Osteocyte (in vitro differentiated cells): Measurements from ENCODE around the gene RTP2. TPM values are rescaled to one million over a fixed set of nuclear protein-coding genes. Genes with fewer than 3 reads are reported as not detected.

Experiments used
- DNase-seq: peaks from one replicate; pipeline ENCODE4 v3.0.0; 2021; ENCODE audit warnings: mixed read lengths; ENCODE audit not compliant: unreplicated experiment; ENCODE audit errors: extremely low spot score
- H3K27ac Mint-ChIP-seq: one replicate; pipeline ENCODE4 v1.8.0; 2021; ENCODE audit warnings: mild to moderate bottlenecking, mixed read lengths; ENCODE audit not compliant: unreplicated experiment
- H3K27me3 Mint-ChIP-seq: one replicate; pipeline ENCODE4 v1.8.0; 2021; ENCODE audit warnings: mixed read lengths; ENCODE audit not compliant: unreplicated experiment
- H3K36me3 Mint-ChIP-seq: one replicate; pipeline ENCODE4 v1.8.0; 2021; ENCODE audit warnings: mixed read lengths; ENCODE audit not compliant: unreplicated experiment
- H3K4me1 Mint-ChIP-seq: one replicate; pipeline ENCODE4 v1.8.0; 2021; ENCODE audit warnings: mixed read lengths; ENCODE audit not compliant: unreplicated experiment
- H3K4me3 Mint-ChIP-seq: one replicate; pipeline ENCODE4 v1.8.0; 2021; ENCODE audit warnings: mild to moderate bottlenecking, moderate library complexity, mixed read lengths; ENCODE audit not compliant: unreplicated experiment
- H3K9me3 Mint-ChIP-seq: one replicate; pipeline ENCODE4 v1.8.0; 2021; ENCODE audit warnings: mixed read lengths; ENCODE audit not compliant: unreplicated experiment
- total RNA-seq: library from RNA; stranded (reverse); gene quantifications from 2 replicates; pipeline ENCODE4 v1.2.1, GENCODE V29; 2021
- TF ChIP-seq, protein P1 (sequence below): fragments of 200-600 bp; sonication (generic); IDR thresholded peaks from 2 replicates; pipeline ENCODE4 v1.5.0; 2021; ENCODE audit warnings: antibody characterized with exemption, mild to moderate bottlenecking, moderate library complexity

The RTP2 gene
- total RNA-seq, 1 donor from 2014 or later: not detected

GRCh38 chr3:187737368-187738070 lies 35.2 kb upstream of the RTP2 start:
- no peaks in the 10 kb centered on the region for H3K27me3 Mint-ChIP-seq
- peaks cover 11% of the 10 kb centered on the region for H3K36me3 Mint-ChIP-seq
- peaks cover 74% of the 10 kb centered on the region for H3K4me1 Mint-ChIP-seq
- TF ChIP-seq, protein P1, sequence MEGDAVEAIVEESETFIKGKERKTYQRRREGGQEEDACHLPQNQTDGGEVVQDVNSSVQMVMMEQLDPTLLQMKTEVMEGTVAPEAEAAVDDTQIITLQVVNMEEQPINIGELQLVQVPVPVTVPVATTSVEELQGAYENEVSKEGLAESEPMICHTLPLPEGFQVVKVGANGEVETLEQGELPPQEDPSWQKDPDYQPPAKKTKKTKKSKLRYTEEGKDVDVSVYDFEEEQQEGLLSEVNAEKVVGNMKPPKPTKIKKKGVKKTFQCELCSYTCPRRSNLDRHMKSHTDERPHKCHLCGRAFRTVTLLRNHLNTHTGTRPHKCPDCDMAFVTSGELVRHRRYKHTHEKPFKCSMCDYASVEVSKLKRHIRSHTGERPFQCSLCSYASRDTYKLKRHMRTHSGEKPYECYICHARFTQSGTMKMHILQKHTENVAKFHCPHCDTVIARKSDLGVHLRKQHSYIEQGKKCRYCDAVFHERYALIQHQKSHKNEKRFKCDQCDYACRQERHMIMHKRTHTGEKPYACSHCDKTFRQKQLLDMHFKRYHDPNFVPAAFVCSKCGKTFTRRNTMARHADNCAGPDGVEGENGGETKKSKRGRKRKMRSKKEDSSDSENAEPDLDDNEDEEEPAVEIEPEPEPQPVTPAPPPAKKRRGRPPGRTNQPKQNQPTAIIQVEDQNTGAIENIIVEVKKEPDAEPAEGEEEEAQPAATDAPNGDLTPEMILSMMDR: peak; percentile 11
- H3K4me3 Mint-ChIP-seq: peak overlapping the region; percentile 94
- H3K27ac Mint-ChIP-seq: peak overlapping the region; percentile 100
- no peaks in the 10 kb centered on the region for H3K9me3 Mint-ChIP-seq
- peak; percentile 87 for DNase-seq

- Mint-ChIP-seq H3K9me3 (no peaks in the 10 kb centered on the region), H3K36me3 (peaks cover 15% of the 10 kb centered on the region), H3K27ac (peak overlapping the region; percentile 100), H3K4me1 (peaks cover 69% of the 10 kb centered on the region), H3K27me3 (no peaks in the 10 kb centered on the region), H3K4me3 (peak overlapping the region; percentile 94)
- DNase-seq: no peak
- TF ChIP-seq, protein P1: no peak
Measured at GRCh38 chr3:187737006-187737367, 34.6 kb upstream of the RTP2 start.

DNA sequence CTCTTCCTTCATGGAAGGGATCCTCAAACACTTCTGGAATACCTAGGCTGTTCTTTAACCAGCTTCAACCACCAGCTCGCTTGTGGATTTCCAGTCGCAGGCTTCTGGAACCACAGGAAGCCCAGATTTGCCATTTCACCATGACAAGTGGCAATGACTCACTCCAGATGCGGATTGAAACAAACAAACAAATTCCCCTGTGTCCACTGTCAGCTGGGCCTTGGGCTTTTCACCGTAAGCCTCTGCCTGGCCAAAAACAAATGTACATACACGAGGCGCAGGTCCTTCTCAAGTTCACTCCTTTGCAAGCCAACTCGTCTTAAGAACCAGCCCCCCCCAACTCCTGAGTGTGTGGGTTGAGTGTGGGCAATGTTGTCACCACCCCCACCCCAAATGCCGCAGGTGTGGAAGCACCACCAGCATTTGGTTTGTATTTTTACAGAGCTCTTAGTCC lies 34.1 kb upstream of the RTP2 start:
- Mint-ChIP-seq H3K4me3 (peak overlapping the region; percentile 94), H3K4me1 (peaks cover 63% of the 10 kb centered on the region), H3K36me3 (peaks cover 20% of the 10 kb centered on the region), H3K27me3 (no peaks in the 10 kb centered on the region), H3K9me3 (no peaks in the 10 kb centered on the region), H3K27ac (peak overlapping the region; percentile 100)
- TF ChIP-seq, protein P1: no peak
- no peak for DNase-seq

GRCh38 chr3:187735837-187736236 lies 33.5 kb upstream of the RTP2 start:
- peak overlapping the region; percentile 6 for H3K4me3 Mint-ChIP-seq
- H3K27me3 Mint-ChIP-seq: no peaks in the 10 kb centered on the region
- no peaks in the 10 kb centered on the region for H3K9me3 Mint-ChIP-seq
- H3K36me3 Mint-ChIP-seq: peaks cover 26% of the 10 kb centered on the region
- peaks cover 57% of the 10 kb centered on the region for H3K4me1 Mint-ChIP-seq
- H3K27ac Mint-ChIP-seq: peak overlapping the region; percentile 100
- TF ChIP-seq, protein P1: no peak
- no peak for DNase-seq

DNA sequence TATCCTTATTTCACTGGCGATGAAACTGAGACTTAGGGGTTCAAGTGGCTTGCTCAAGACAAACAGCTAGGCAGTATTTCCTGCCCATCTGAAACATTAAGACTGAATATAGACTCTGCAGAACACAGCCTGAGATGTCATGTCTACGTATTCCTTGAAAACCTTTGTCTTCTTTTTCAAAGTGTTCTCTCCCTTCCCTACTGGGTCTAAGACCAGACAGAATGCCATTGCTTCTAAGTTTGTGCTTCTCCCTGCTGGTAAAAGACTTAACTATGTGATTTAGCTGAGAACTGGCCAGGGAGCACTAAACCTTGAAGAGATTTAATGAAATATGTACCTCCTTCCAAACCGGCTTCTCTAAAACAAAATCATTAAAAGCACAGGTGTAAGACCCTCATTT lies 33.0 kb upstream of the RTP2 start:
- peak overlapping the region; percentile 100 for H3K27ac Mint-ChIP-seq
- H3K27me3 Mint-ChIP-seq: no peaks in the 10 kb centered on the region
- TF ChIP-seq, protein P1: no peak
- DNase-seq: no peak
- H3K9me3 Mint-ChIP-seq: no peaks in the 10 kb centered on the region
- peaks cover 53% of the 10 kb centered on the region for H3K4me1 Mint-ChIP-seq
- peaks cover 30% of the 10 kb centered on the region for H3K36me3 Mint-ChIP-seq
- no peak overlapping the region for H3K4me3 Mint-ChIP-seq
